Coronary artery (tissue), 2 donors: Measurements from ENCODE around the gene LYSMD1.
A peak's percentile ranks its signal among the peaks of the same experiment; 100 is the strongest.
"Not testable (repeated sequence)": the region's sequence is repeated elsewhere in the genome, so short reads cannot be mapped to it uniquely, and the experiment has no call there.

ENCODE experiments used
- DNase-seq: peaks from one replicate; pipeline ENCODE4 v3.0.0-alpha.2; 2017; ENCODE audit warnings: low spot score
- H3K27ac ChIP-seq, 2 donors: fragments of 200-600 bp; sonication (generic); one replicate each; pipeline ENCODE4 v1.5.1; 2016 to 2019
- H3K4me3 ChIP-seq: fragments of 200-600 bp; sonication (generic); 2 replicates; pipeline ENCODE4 v1.5.1; 2016; ENCODE audit warnings: mild to moderate bottlenecking, moderate library complexity
- CTCF ChIP-seq: fragments of 200-600 bp; sonication (generic); IDR thresholded peaks from one replicate; pipeline ENCODE4 v1.5.1; 2019; ENCODE audit warnings: antibody characterized with exemption

Gene LYSMD1

GRCh38 chr1:151189637-151190445, 24.1 kb upstream of the LYSMD1 start, which contains the start of gene VPS72:
Gene VPS72, minus strand, starts transcription at chr1:151190197. Its CDS starts 76 bp downstream, at chr1:151190121.
- Histone ChIP-seq H3K27ac (peak within 1 kb of the TSS; percentile 75 to 82), H3K4me3 (peak within 1 kb of the TSS; percentile 85)
- peak; percentile 88 for DNase-seq
- no peak for TF ChIP-seq CTCF

GRCh38 chr1:151188667-151189066, 23.0 kb upstream of the LYSMD1 start:
- H3K27ac ChIP-seq, DNase-seq: not testable (repeated sequence)
- peak overlapping the region; percentile 85 for H3K4me3 ChIP-seq

GRCh38 chr1:151187205-151187604, 21.5 kb upstream of the LYSMD1 start:
- no peak for DNase-seq
- no peak overlapping the region for H3K27ac ChIP-seq
- no peak for TF ChIP-seq CTCF
- no peak overlapping the region for H3K4me3 ChIP-seq

GRCh38 chr1:151184211-151184610, 18.5 kb upstream of the LYSMD1 start:
- TF ChIP-seq CTCF = no peak
- H3K27ac ChIP-seq = no peak overlapping the region
- DNase-seq = no peak
- H3K4me3 ChIP-seq = no peak overlapping the region

GRCh38 chr1:151176514-151177045, 10.9 kb upstream of the LYSMD1 start:
- Histone ChIP-seq H3K4me3 (no peak overlapping the region), H3K27ac (no peak overlapping the region)
- no peak for TF ChIP-seq CTCF
- DNase-seq = no peak

- H3K4me3 ChIP-seq = no peak within 1 kb of the TSS
- no peak for TF ChIP-seq CTCF
- H3K27ac ChIP-seq = no peak within 1 kb of the TSS
- DNase-seq = no peak
Measured at GRCh38 chr1:151175863-151176262, 10.2 kb upstream of the LYSMD1 start, which contains the start of gene TMOD4. Gene TMOD4, minus strand, starts transcription at chr1:151175981. Its CDS starts 1,106 bp downstream, at chr1:151174875.

- DNase-seq = no peak
- H3K4me3 ChIP-seq = no peak overlapping the region
- TF ChIP-seq CTCF = no peak
- H3K27ac ChIP-seq = no peak overlapping the region
Measured at GRCh38 chr1:151175041-151175741, 9.5 kb upstream of the LYSMD1 start.
